T-helper 1 cell treated with Interleukin-12 subunit alpha and Interleukin-12 subunit beta and Interleukin-4 antibody, amounts not matched to agents 30 ng/mL and 1 ng/mL, for 36 hours (primary cell): Measurements from ENCODE around the gene METAP1D. TPM values are rescaled to one million over a fixed set of nuclear protein-coding genes. Genes with fewer than 3 reads are reported as not detected.
"Not testable (repeated sequence)": the region's sequence is repeated elsewhere in the genome, so short reads cannot be mapped to it uniquely, and the experiment has no call there.

Experiments used
- intact Hi-C: fragments of 100-400 bp; cut with micrococcal nuclease; formaldehyde crosslinking; loops from one replicate; pipeline ENCODE4 v1.15.1; 2024
- total RNA-seq: library from RNA; stranded (reverse); gene quantifications from 2 replicates; pipeline ENCODE4 v1.2.3, GENCODE V29; 2022

The METAP1D gene
- total RNA-seq, 1 donor from 2014 or later = 5.0 TPM

- intact Hi-C loops = no loop called here
Observed at GRCh38 chr2:171996021-171996420, 3.7 kb upstream of the METAP1D start.

GRCh38 chr2:171997031-171997430 is 2.7 kb upstream of the METAP1D start:
- intact Hi-C loops = not testable (repeated sequence)

GRCh38 chr2:171999161-171999560 is 592 bp upstream of the METAP1D start:
- intact Hi-C loops = loop anchor here (1.0 kb wide), 3 partner anchors 77 to 312 kb away; partner anchors contain the start of genes DYNC1I2, HAT1 and SLC25A12

GRCh38 chr2:172000696-172001361 is 1.1 kb downstream of the METAP1D start:
- intact Hi-C loops = loop anchor here (1.0 to 5.0 kb wide), 4 partner anchors 294 to 1229 kb away; partner anchors contain the start of genes ERICH2 and PDK1

- intact Hi-C loops = no loop called here
Observed at GRCh38 chr2:172007372-172007771, 7.6 kb downstream of the METAP1D start.

- intact Hi-C loops = no loop called here
Observed at GRCh38 chr2:172009823-172010222, 10.1 kb downstream of the METAP1D start.

- intact Hi-C loops = loop anchor here (1.0 kb wide), 1 partner anchor 90 kb away; the partner anchor contains the start of gene HAT1
Observed at GRCh38 chr2:172011812-172012575, 12.2 kb downstream of the METAP1D start.

GRCh38 chr2:172012677-172013391 is 13.1 kb downstream of the METAP1D start:
- intact Hi-C loops = no loop called here

- intact Hi-C loops = no loop called here
Observed at GRCh38 chr2:172013396-172013795, 13.6 kb downstream of the METAP1D start.

GRCh38 chr2:172021074-172021931 is 21.6 kb downstream of the METAP1D start:
- intact Hi-C loops = no loop called here

GRCh38 chr2:172021955-172022354 is 22.2 kb downstream of the METAP1D start:
- intact Hi-C loops = no loop called here

- intact Hi-C loops = no loop called here
Observed at GRCh38 chr2:172031536-172031935, 31.8 kb downstream of the METAP1D start.

- intact Hi-C loops = no loop called here
Observed at GRCh38 chr2:172038121-172038520, 38.4 kb downstream of the METAP1D start.

- intact Hi-C loops = no loop called here
Observed at GRCh38 chr2:172038604-172039003, 38.9 kb downstream of the METAP1D start.

- intact Hi-C loops = no loop called here
Observed at GRCh38 chr2:172039011-172039704, 39.4 kb downstream of the METAP1D start.

GRCh38 chr2:172040311-172040710 is 40.6 kb downstream of the METAP1D start:
- intact Hi-C loops = no loop called here

- intact Hi-C loops = no loop called here
Observed at GRCh38 chr2:172046080-172046678, 46.4 kb downstream of the METAP1D start.

GRCh38 chr2:172046866-172047565 is 47.3 kb downstream of the METAP1D start:
- intact Hi-C loops = no loop called here
